Bronchial smooth muscle cell (primary cell): ENCODE results near the gene NHP2. TPM values are rescaled to one million over a fixed set of nuclear protein-coding genes. Genes with fewer than 3 reads are reported as not detected.

Experiments used
- total RNA-seq: library from RNA; depleted of rRNA; stranded (reverse); fragments of >200 nt; gene quantifications from 2 replicates; pipeline ENCODE4 v1.2.1, GENCODE V29; 2014

The NHP2 gene
- 44.6 and 79.6 TPM in 2 replicates for total RNA-seq

GRCh38 chr5:178153530-178154340 is at the start of gene NHP2:
Gene NHP2 (minus strand): TSS chr5:178153885. CDS start chr5:178153817, 68 bp downstream.

DNA sequence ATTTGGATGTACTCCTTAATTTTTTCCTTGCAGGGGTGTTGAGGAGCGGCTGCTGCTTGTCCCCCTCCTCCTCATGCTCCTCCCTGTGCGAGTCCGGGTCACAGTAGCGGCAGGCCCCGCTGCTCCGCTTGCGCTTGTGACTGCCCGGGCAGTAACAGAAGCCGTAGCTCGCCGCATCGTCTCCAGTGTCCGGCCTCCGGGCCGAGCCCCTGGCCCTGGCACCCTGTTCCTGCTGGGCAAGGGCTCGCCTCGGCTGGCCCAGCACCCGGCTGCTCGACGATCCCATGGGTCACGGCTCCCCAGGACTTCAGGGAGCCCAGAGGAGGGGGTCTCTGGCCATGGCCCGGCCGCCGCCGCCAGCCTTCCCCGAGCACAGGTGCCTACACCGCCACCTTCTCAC is 33.3 kb upstream of the NHP2 start, which contains the start of gene GMCL2:
Gene GMCL2 (minus strand): TSS at position 358 of the 400 bp plus-strand sequence. CDS start 72 bp downstream, at position 286.

DNA sequence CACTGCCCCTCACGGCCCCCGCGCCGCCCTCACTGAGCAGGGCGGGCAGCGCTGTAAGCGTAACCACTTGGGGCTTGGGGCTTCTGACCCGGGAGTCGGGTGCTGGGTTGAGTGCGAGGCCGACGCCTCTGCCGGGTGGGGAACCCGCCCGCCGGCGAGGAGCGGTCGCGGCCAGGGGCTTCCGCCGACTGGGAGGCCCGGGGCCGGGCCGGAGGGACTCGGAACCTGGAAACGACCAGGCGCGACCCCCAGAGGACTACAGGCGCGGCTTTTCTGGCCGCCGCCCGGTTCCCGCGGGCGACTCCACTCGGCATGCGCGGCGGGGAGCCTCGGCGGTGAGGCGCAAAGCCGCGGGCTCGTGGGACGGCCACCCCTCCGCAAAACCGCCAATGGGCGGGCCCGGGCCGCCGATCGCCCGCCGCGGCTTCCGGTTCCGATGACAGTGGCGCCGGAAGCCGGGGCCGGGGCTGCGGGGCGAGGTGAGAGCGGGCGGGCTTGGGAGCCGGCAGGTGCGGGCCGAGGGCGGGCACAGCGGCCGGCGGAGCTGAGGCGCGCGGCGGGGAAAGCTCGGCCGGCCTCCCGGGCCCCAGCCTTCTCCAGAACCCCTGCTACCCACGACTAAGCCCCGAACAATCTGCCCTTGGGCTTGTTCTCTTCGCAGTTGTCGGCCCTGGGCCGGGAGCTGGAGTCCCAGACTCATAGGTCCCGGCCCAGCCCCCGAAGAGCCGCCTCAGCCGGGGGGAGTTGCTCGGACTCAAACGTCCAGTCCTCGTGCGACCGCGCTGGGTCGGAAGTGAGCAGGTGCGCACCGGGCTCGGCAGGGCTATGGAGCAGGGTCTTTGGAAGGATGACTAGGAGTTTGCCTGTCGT is 22.9 kb downstream of the NHP2 start, which contains the start of gene RMND5B:
Gene RMND5B (plus strand): TSS at position 439 of the 870 bp plus-strand sequence. CDS start 7,106 bp downstream, outside the sequence.

DNA sequence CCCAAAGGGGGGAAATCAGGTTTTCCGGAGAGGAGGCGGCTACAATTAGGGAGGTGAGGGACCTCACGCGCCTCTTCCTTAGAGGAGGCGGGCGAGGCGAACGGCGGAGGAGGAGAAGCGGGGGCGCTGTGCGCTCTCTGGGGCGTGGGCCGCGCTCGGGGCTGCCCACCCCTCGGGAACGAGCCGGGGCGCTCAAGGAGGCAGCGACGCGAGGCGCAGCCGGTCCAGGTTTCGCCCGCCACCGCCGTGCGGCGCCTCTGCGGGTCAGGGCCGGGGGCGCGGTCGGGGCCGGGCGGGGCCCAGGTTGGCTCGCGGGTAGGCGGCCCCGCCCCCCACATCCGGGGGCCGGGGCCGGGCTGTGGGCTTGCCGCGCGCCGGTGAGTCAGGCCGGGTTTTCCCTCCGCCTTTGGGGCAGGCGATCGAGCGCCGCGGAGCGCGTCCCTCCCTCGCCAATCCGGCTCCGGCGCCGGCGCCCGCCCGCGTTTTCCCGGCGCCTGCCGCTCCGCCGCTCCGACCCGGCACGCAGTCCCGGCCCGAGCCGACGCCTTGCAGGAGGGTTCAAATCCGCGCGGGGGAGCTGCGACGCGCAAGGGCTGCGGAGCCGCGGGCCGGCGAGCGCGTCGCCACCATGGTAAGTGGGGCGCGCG is 40.4 kb downstream of the NHP2 start, which contains the start of gene N4BP3:
Gene N4BP3 (plus strand): TSS at position 392 of the 647 bp plus-strand sequence. CDS start 6,052 bp downstream, outside the sequence.

Other genes with a start within 250 kb of the NHP2 start
- gene PROP1, start 157.6 kb downstream of the NHP2 start, total RNA-seq = not detected in 2 replicates
- gene N4BP3, start 40.4 kb downstream of the NHP2 start, total RNA-seq = 1.6 and 1.8 TPM in 2 replicates
- 14.3 and 22.5 TPM in 2 replicates for gene RMND5B, start 22.9 kb downstream of the NHP2 start, total RNA-seq
- not detected in 2 replicates for gene GMCL2, start 33.5 kb upstream of the NHP2 start, total RNA-seq
- gene HNRNPAB, start 50.6 kb upstream of the NHP2 start, total RNA-seq = 13.9 and 23.0 TPM in 2 replicates
- 35.6 and 61.0 TPM in 2 replicates for gene PHYKPL, start 78.9 kb upstream of the NHP2 start, total RNA-seq